Hepatocyte (in vitro differentiated cells): ENCODE measurements around the gene DNAJB5. TPM values are rescaled to one million over a fixed set of nuclear protein-coding genes. Genes with fewer than 3 reads are reported as not detected.
"Not testable (repeated sequence)": the region's sequence is repeated elsewhere in the genome, so short reads cannot be mapped to it uniquely, and the experiment has no call there.

Source experiments
- DNase-seq: peaks from one replicate; pipeline ENCODE4 v3.0.0-alpha.2; 2016; ENCODE audit warnings: low spot score
- H2AFZ ChIP-seq: fragments of 200-600 bp; sonication (generic); 2 replicates; pipeline ENCODE4 v1.6.0; 2016; ENCODE audit warnings: antibody characterized with exemption, mild to moderate bottlenecking
- H3K27ac ChIP-seq: fragments of 200-600 bp; sonication (generic); 2 replicates; pipeline ENCODE4 v1.5.1; 2016; ENCODE audit warnings: mild to moderate bottlenecking
- H3K27me3 ChIP-seq: fragments of 200-600 bp; sonication (generic); 2 replicates; pipeline ENCODE4 v1.6.1; 2016
- H3K36me3 ChIP-seq: fragments of 200-600 bp; sonication (generic); replicated peaks from 2 replicates; pipeline ENCODE4 v1.5.1; 2016; ENCODE audit warnings: low read depth; ENCODE audit not compliant: insufficient read depth
- H3K4me1 ChIP-seq: fragments of 200-600 bp; sonication (generic); 2 replicates; pipeline ENCODE4 v1.5.1; 2016; ENCODE audit warnings: mild to moderate bottlenecking, moderate library complexity; ENCODE audit not compliant: insufficient read depth
- H3K4me2 ChIP-seq: fragments of 200-600 bp; sonication (generic); 2 replicates; pipeline ENCODE4 v1.6.0; 2016
- H3K4me3 ChIP-seq: fragments of 200-600 bp; sonication (generic); 2 replicates; pipeline ENCODE4 v1.5.1; 2016; ENCODE audit warnings: mild to moderate bottlenecking
- H3K79me2 ChIP-seq: fragments of 200-600 bp; sonication (generic); 2 replicates; pipeline ENCODE4 v1.6.0; 2017; ENCODE audit warnings: mild to moderate bottlenecking
- H3K9me2 ChIP-seq: fragments of 200-600 bp; sonication (generic); replicated peaks from 2 replicates; pipeline ENCODE4 v1.6.0; 2017; ENCODE audit warnings: mild to moderate bottlenecking; ENCODE audit not compliant: insufficient read depth
- H3K9me3 ChIP-seq: fragments of 200-600 bp; sonication (generic); 2 replicates; pipeline ENCODE4 v1.5.1; 2016; ENCODE audit warnings: low read depth, mild to moderate bottlenecking
- H4K20me1 ChIP-seq: fragments of 200-600 bp; sonication (generic); 2 replicates; pipeline ENCODE4 v1.6.0; 2016; ENCODE audit warnings: mild to moderate bottlenecking; ENCODE audit not compliant: insufficient read depth, poor library complexity, severe bottlenecking
- EZH2 ChIP-seq: fragments of 200-600 bp; sonication (generic); IDR thresholded peaks from 2 replicates; pipeline ENCODE4 v1.6.1; 2016; ENCODE audit warnings: antibody characterized with exemption, mild to moderate bottlenecking, borderline replicate concordance
- EZH2phosphoT487 ChIP-seq: fragments of 200-600 bp; sonication (generic); IDR thresholded peaks from one replicate; pipeline ENCODE4 v1.6.1; 2018; ENCODE audit warnings: antibody characterized with exemption, mild to moderate bottlenecking, low read depth, moderate library complexity; ENCODE audit not compliant: unreplicated experiment, severe bottlenecking
- WGBS: methylation state at CpG from one replicate; pipeline ENCODE4 v1.1.6; 2016; ENCODE audit warnings: low lambda C conversion rate; ENCODE audit errors: missing lambda C conversion rate; 5-methylcytosine and 5-hydroxymethylcytosine counted together
- polyA plus RNA-seq: library from polyadenylated mRNA; unstranded; fragments of >200 nt; fragmentation: Nextera tagmentation; extraction: Ambion mirVana; gene quantifications from 2 replicates; pipeline ENCODE4 v1.2.1, GENCODE V29; 2016
- total RNA-seq: library from RNA; depleted of rRNA; stranded (reverse); fragments of >200 nt; gene quantifications from 2 replicates; pipeline ENCODE4 v1.2.3, GENCODE V29; 2014
- TF ChIP-seq, protein P1 (sequence below): fragments of 200-600 bp; sonication (generic); IDR thresholded peaks from 2 replicates; pipeline ENCODE4 v1.5.1; 2016; ENCODE audit warnings: antibody characterized with exemption, mild to moderate bottlenecking; ENCODE audit not compliant: poor library complexity

Gene DNAJB5
- total and polyA plus RNA-seq, 2 experiments from 2014 or later: 7.0 to 7.6 TPM

DNA sequence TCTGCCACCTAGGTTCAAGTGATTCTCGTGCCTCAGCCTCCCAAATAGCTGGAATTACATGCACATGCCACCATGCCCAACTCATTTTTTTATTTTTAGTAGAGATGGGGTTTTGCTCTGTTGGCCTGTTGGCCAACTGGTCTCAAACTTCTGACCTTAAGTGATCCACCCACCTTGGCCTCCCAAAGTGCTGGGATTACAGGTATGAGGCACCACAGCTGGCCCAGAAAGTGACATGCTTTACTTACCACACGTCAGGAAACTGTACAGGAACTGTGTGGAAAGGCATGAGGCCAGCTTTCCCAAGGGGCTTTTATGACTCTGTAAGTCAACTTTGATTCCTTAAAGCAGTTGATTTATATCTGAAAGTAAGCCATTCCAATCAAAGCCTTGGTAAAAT, 25.0 kb downstream of the DNAJB5 start:
- Histone ChIP-seq H3K9me2 (no peaks in the 10 kb centered on the region), H3K4me1 (no peaks in the 10 kb centered on the region), H3K4me3 (no peak overlapping the region), H4K20me1 (no peaks in the 10 kb centered on the region), H3K27ac (no peak overlapping the region), H3K4me2 (no peak overlapping the region), H3K9me3 (no peaks in the 10 kb centered on the region), H3K36me3 (no peaks in the 10 kb centered on the region), H3K27me3 (no peaks in the 10 kb centered on the region), H3K79me2 (no peaks in the 10 kb centered on the region), H2AFZ (no peak overlapping the region)
- WGBS: 87% methylated on average over 2 of the region's 2 CpGs
- TF ChIP-seq, protein P1, sequence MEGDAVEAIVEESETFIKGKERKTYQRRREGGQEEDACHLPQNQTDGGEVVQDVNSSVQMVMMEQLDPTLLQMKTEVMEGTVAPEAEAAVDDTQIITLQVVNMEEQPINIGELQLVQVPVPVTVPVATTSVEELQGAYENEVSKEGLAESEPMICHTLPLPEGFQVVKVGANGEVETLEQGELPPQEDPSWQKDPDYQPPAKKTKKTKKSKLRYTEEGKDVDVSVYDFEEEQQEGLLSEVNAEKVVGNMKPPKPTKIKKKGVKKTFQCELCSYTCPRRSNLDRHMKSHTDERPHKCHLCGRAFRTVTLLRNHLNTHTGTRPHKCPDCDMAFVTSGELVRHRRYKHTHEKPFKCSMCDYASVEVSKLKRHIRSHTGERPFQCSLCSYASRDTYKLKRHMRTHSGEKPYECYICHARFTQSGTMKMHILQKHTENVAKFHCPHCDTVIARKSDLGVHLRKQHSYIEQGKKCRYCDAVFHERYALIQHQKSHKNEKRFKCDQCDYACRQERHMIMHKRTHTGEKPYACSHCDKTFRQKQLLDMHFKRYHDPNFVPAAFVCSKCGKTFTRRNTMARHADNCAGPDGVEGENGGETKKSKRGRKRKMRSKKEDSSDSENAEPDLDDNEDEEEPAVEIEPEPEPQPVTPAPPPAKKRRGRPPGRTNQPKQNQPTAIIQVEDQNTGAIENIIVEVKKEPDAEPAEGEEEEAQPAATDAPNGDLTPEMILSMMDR: no peak
- no peak for TF ChIP-seq EZH2phosphoT487
- no peak for TF ChIP-seq EZH2
- DNase-seq: no peak

DNA sequence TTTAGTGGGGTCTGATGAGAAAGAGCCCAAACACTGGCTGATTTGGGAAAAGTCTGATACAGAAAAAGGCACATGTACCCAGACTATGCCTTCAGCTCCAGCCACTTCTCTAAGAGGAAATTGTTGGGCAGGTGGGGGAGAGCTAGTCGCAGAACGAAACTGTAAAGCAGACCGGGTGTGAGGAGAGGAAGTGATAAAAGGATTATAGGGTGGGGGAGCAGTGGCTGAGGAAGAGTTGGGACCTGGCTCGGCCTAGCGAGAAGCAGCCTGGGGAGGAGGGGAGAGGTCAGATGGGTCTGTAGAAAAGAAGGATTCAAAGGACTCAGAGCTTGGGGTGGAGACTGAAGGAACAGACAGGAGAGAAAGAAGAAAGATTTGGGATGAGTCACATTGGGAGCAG, 33.9 kb downstream of the DNAJB5 start:
- H3K9me2 ChIP-seq, DNase-seq, H3K4me2 ChIP-seq, H3K27ac ChIP-seq, H3K36me3 ChIP-seq, H2AFZ ChIP-seq, H3K4me3 ChIP-seq, H3K79me2 ChIP-seq, H3K4me1 ChIP-seq, H3K27me3 ChIP-seq, H4K20me1 ChIP-seq, H3K9me3 ChIP-seq: not testable (repeated sequence)
- WGBS: 41% methylated on average over 5 of the region's 5 CpGs

DNA sequence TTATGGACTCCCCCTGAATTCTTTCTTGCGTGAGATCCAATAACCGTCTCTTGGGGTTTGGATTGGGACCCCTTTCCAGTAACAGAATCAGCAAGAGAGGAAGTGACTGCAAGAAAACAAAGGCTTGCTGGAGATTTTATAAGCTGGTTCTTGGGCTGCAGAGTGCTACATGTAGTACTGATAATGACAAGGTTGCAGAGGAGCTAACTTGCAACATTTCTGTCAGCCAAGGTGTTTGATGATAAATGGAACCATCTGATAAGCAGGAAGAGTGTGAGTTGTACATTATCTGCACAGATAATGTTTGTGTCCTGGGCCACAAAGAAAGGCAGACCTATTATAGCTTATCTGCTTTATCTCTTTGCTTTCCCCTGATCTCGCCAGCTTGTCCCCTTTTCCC, 37.1 kb downstream of the DNAJB5 start:
- Histone ChIP-seq H3K27me3 (no peaks in the 10 kb centered on the region), H3K9me2 (no peaks in the 10 kb centered on the region), H4K20me1 (no peaks in the 10 kb centered on the region), H2AFZ (no peak overlapping the region), H3K27ac (peak overlapping the region; percentile 79), H3K79me2 (no peaks in the 10 kb centered on the region), H3K4me2 (peak overlapping the region; percentile 49), H3K9me3 (no peaks in the 10 kb centered on the region), H3K4me1 (peaks cover 8% of the 10 kb centered on the region), H3K4me3 (no peak overlapping the region), H3K36me3 (no peaks in the 10 kb centered on the region)
- TF ChIP-seq, protein P1: no peak
- no peak for DNase-seq
- WGBS: 57% methylated on average over 3 of the region's 3 CpGs

DNA sequence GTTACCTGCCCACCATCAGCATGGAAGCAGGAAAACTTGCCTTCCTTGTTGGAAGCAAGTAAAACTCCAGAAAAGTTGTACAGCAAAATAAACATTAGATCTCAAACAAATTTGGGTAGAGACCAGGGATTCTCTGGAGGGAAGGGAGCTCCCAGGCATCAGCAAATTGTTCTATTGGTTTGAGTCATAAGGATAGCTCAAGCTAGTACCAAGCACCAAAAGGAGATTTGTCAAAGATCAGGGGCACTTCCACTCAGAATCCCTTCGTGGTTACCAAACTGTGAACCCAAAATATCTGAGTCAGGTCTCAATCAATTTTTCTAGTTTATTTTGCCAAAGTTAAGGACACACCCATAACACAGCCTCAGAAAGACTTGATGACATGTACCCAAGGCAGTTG, 37.8 kb downstream of the DNAJB5 start:
- H3K9me3 ChIP-seq: no peaks in the 10 kb centered on the region
- no peak overlapping the region for H3K4me2 ChIP-seq
- 68% methylated on average over 1 of the region's 1 CpG for WGBS
- no peaks in the 10 kb centered on the region for H3K9me2 ChIP-seq
- DNase-seq: no peak
- H4K20me1 ChIP-seq: no peaks in the 10 kb centered on the region
- H3K36me3 ChIP-seq: no peaks in the 10 kb centered on the region
- peaks cover 8% of the 10 kb centered on the region for H3K4me1 ChIP-seq
- TF ChIP-seq EZH2 (no peak), EZH2phosphoT487 (no peak)
- TF ChIP-seq, protein P1: no peak
- H3K79me2 ChIP-seq: no peaks in the 10 kb centered on the region
- H2AFZ ChIP-seq: no peak overlapping the region
- H3K27me3 ChIP-seq: no peaks in the 10 kb centered on the region
- H3K4me3 ChIP-seq: no peak overlapping the region
- peak overlapping the region; percentile 79 for H3K27ac ChIP-seq
